ENCODE data around the gene ACSS3. TPM values are rescaled to one million over a fixed set of nuclear protein-coding genes. Genes with fewer than 3 reads are reported as not detected.

The ACSS3 gene
- polyA plus RNA-seq, 1 experiment = 3.0 TPM

DNA sequence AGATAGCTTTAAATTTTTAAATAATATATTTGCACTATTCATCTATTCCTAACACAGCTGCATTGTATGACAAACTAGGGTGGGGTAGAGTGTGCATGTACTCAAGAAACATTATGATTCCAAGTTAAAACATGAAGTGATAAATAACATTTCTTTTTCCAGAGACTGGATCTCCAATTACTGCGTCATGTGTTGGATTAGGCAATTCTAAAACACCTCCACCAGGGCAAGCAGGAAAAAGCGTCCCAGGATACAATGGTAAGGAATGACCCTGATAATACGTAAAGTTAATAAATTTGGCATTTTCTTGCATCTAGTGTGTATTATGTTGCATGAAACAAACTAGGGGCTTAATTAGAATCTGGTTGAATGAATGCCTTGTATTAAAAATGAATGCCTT lies 138.9 kb downstream of the ACSS3 start:
- ChIA-PET POLR2A (no interaction called here), CTCF (interaction anchor here (1.1 kb wide), 1 partner anchor 41 kb away, joined by 3 read pairs; no protein-coding TSS in a partner anchor)
- Histone ChIP-seq H3K27me3 (ENCODE audit: control insufficient read depth, insufficient read depth, low read length) (no peaks in the 10 kb centered on the region), H3K9me3 (ENCODE audit: control insufficient read depth, insufficient read depth, low read length) (no peaks in the 10 kb centered on the region), H3K27ac (ENCODE audit: low read depth, low read length) (no peak overlapping the region), H3K4me3 (ENCODE audit: low read depth, low read length) (no peak overlapping the region)
- DNase-seq (ENCODE audit: low read depth, low spot score) = no peak
- TF ChIP-seq CTCF (IDR thresholded peaks at IDR 0.05; ENCODE audit: low read depth, low read length) = no peak

DNA sequence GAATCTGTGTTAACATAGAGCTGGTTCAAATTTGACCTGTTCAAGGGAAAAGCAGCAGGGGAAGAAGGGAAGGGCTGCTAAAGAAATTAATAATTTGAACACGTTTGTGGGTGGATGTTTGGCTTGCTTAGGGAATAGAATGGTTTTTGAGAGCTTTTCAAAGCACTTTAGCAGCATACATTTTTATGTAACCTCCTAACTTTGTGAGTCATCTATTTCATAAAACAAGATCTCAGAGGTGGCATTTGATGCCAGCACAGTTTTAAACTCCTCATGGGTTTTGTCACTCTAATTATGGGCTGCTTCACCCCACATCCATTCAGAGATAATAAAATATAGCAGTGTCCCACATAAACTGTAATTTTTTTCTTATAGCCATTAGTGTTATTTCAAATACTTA lies 143.8 kb downstream of the ACSS3 start:
- Histone ChIP-seq H3K9me3 (ENCODE audit: control insufficient read depth, insufficient read depth, low read length) (no peaks in the 10 kb centered on the region), H3K27me3 (ENCODE audit: control insufficient read depth, insufficient read depth, low read length) (no peaks in the 10 kb centered on the region), H3K4me3 (ENCODE audit: low read depth, low read length) (no peak overlapping the region), H3K27ac (ENCODE audit: low read depth, low read length) (no peak overlapping the region)
- ChIA-PET CTCF (no interaction called here), POLR2A (no interaction called here)
- no peak for DNase-seq (ENCODE audit: low read depth, low spot score)
- no peak for TF ChIP-seq CTCF (IDR thresholded peaks at IDR 0.05; ENCODE audit: low read depth, low read length)

GRCh38 chr12:81222846-81223592 lies 145.1 kb downstream of the ACSS3 start:
- Histone ChIP-seq H3K27ac (ENCODE audit: low read depth, low read length) (no peak overlapping the region), H3K4me3 (ENCODE audit: low read depth, low read length) (no peak overlapping the region), H3K27me3 (ENCODE audit: control insufficient read depth, insufficient read depth, low read length) (no peaks in the 10 kb centered on the region), H3K9me3 (ENCODE audit: control insufficient read depth, insufficient read depth, low read length) (no peaks in the 10 kb centered on the region)
- POLR2A ChIA-PET = no interaction called here
- DNase-seq (ENCODE audit: low read depth, low spot score) = no peak
- TF ChIP-seq CTCF (IDR thresholded peaks at IDR 0.05; ENCODE audit: low read depth, low read length) = no peak
- CTCF ChIA-PET = no interaction called here

DNA sequence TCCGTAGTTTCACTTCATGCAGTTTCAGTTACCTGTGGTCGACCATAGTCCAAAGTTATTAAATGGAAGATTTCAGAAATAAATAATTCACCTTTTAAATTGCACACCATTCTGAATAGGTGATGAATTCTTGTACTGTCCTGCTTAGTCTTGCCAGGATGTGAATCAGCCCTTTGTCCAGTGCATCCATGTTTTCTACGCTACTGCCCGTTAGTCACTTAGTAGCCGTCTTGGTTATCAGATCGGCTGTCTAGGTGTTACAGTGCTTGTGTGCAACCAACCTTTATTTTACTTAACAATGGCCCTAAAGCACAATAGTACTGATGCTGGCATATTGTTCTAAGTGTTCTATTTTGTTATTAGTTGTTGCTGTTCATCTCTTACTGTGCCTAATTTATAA lies 146.7 kb downstream of the ACSS3 start:
- Histone ChIP-seq H3K9me3 (ENCODE audit: control insufficient read depth, insufficient read depth, low read length) (no peaks in the 10 kb centered on the region), H3K27me3 (ENCODE audit: control insufficient read depth, insufficient read depth, low read length) (no peaks in the 10 kb centered on the region), H3K4me3 (ENCODE audit: low read depth, low read length) (no peak overlapping the region), H3K27ac (ENCODE audit: low read depth, low read length) (no peak overlapping the region)
- no peak for TF ChIP-seq CTCF (IDR thresholded peaks at IDR 0.05; ENCODE audit: low read depth, low read length)
- POLR2A ChIA-PET = no interaction called here
- DNase-seq (ENCODE audit: low read depth, low spot score) = no peak
- CTCF ChIA-PET = no interaction called here

- ChIA-PET CTCF (interaction anchor here (0.8 kb wide), 1 partner anchor 39 kb away, joined by 3 read pairs; no protein-coding TSS in a partner anchor), POLR2A (no interaction called here)
- H3K9me3 ChIP-seq (ENCODE audit: control insufficient read depth, insufficient read depth, low read length) = no peaks in the 10 kb centered on the region
- DNase-seq (ENCODE audit: low read depth, low spot score) = no peak
- no peaks in the 10 kb centered on the region for H3K27me3 ChIP-seq (ENCODE audit: control insufficient read depth, insufficient read depth, low read length)
- H3K4me3 ChIP-seq (ENCODE audit: low read depth, low read length) = no peak overlapping the region
- TF ChIP-seq CTCF (IDR thresholded peaks at IDR 0.05; ENCODE audit: low read depth, low read length) = no peak
- no peak overlapping the region for H3K27ac ChIP-seq (ENCODE audit: low read depth, low read length)
These were observed 151.9 kb downstream of the ACSS3 start for GRCh38 chr12:81229759-81230158.
